Ammon's horn (tissue), 1 donor: ENCODE data around the gene C1QTNF5.

Source experiments
- DNase-seq: peaks from one replicate; pipeline ENCODE4 v3.0.0-alpha.2; 2016; ENCODE audit warnings: low spot score

Gene C1QTNF5

DNA sequence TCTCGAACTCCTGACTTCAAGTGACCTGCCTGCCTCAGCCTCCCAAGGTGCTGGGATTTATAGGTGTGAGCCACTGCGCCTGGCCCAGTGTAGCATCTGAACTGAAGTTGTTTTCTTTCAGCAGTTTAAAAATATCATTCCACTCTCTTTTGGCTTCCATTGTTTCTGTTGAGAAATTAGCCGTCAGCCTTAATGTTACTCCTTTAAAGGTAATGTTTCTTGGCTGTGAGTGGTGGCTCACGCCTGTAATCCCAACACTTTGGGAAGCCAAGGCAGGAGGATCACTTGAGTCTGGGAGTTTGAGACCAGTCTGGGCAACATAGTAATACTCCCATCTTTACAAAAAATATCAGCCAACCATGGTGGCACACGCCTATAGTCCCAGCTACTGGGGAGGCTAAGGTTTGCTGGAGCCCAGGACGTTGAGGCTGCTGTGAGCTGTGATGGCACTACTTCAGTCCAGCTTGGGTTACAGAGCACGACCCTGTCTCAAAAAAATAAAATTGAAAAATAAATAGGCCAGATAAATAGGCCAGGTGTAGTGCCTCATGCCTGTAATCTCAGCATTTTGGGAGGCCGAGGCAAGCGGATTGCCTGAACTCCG is 49.7 kb downstream of the C1QTNF5 start:
- no peak for DNase-seq
